Left hindlimb (tissue), 1 donor: ENCODE results near the gene AP3B1.

Source experiments
- DNase-seq: peaks from one replicate; pipeline ENCODE4 v3.0.0-alpha.2; 2018

Gene AP3B1

DNA sequence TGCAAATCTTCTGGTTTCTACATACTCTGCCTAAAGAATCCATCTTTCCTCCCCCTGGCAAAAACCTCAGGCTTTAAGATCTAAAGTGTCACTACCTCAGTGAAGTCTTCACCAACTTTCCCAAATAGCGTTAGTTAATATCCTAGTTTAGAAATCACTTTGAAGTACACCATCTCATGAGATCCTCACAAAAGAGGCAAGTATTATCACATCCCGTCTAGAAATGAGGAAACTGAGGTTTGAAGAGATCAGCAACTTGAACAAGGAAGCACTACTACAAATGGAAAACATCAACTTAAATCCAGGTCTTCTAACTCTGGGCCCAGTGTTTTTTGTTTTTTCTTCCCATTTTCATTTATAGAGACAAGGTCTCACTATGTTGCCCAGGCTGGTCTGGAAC is 4.6 kb downstream of the AP3B1 start:
- DNase-seq = no peak

DNA sequence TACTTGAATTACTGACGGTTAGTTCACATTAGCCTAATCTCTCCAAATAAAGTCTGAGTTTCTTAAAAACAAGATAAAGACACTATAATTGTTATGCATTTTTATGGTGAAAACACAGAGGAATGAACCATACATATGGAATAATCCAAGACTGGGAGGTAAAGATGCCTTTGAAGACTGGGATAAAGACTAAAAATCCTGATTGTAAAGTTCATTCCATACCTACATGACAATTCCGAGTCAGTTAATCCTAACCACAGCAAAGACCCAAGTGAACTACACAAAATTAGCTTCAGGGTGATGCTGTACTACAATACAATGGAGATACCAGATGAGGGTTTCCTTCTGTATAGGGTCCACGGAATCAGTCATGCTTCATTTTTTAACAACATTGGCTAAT is 6.3 kb downstream of the AP3B1 start:
- no peak for DNase-seq

DNA sequence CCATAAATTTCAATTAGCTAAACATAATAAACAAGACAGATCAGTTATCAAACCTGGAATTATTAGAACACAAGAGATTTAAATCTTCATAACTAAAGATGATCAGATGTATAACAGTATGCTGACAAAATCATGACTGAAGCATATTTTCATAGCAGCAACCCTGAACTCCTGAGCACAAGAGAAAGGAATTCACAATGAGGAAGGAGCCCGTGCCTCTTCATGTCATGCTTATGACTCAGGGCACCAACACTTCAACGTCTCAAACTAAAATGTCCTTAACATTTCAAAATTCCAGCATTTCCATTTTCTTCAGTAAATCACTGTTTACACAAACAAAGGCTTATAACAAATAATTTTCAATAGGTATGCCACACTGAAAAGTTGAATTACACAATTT is 6.7 kb downstream of the AP3B1 start:
- no peak for DNase-seq

DNA sequence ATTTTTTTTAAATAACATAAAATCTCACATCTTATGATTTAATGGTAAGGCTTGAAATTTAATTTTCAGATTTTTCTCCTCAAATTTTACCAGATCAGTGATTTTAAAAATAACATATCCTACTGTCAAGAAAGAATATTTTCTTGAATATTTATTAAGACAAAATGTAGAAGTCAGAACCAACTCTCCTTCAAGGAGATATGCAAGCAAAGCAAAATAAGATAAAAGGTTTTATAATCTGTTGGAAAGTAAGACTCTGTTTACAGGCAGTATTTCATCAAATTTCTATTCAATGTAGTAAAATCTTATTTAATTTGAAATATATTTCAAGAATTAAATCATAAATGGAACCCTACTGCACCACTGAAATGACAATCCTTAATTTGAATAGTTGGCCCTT is 7.3 kb downstream of the AP3B1 start:
- no peak for DNase-seq

DNA sequence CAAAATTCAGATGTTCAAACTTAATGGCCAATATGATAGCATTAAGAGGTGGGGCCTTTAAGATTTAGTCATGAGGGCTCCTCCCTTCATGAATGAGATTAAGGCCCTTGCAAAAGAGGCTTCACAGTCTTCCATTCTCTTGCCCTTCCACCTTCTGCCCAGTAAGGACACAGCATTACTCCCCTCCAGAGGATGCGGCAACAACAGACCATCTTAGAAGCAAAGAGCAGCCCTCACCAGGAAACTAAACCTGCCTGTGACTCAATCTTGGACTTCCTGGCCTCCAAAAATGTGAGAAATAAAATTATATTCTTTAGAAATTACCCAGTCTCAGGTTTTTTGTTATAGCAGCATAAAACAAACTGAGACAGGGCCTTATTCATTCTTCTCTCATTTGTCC is 8.2 kb downstream of the AP3B1 start:
- DNase-seq = no peak

DNA sequence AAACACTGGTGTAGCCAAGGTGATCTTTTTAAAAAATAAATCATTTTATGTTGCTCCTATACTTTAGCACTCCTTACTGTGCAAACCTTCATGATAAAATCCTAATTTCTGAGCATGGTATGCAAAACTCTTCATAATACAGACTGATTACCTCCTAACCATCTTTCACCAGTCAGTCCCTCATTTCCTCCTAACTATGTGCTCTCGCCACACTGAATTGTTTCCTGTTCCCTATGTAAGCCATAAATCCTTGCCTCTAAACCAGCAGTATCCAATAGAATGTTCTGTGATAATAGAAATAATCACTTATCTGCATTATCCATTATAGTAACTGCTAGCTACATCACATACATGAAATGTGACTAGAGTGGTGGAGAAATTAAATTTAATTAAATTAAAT is 10.7 kb downstream of the AP3B1 start:
- no peak for DNase-seq

DNA sequence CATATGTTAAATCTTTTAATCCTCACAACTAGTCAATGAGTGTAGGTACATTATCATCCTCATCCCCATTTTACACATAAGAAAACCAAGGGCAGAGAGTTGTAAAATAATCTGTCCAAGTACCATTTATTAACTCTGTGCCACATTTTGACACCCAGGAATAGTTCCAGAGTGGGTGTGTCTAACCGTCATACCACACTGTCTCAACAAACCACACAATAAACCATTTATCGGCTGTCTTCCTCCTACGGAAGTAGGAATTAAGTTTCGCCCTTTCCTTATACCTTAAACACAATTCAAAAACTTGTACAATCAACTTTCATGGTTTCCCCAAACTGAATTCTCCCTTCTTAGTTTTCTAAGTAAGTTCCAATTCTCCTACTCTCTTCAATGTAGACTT is 11.4 kb downstream of the AP3B1 start:
- no peak for DNase-seq

DNA sequence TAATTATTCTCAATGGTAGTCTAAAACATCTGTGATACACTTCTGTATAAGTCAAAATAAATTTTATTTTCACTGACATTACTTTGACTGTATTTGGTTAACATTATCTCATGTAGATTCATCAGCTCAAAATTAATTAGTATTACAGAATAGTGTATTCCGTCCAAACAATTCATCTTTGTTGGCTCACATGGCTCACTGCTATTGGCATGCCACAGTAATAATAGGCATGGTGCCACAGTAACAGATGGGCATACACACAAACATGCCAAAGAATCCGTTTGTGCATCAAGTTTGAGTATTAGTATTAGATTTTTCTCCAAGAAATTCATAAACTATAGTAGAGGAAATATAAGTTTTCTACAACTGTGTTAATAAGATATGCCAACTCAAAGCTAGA is 14.2 kb downstream of the AP3B1 start:
- DNase-seq = no peak

DNA sequence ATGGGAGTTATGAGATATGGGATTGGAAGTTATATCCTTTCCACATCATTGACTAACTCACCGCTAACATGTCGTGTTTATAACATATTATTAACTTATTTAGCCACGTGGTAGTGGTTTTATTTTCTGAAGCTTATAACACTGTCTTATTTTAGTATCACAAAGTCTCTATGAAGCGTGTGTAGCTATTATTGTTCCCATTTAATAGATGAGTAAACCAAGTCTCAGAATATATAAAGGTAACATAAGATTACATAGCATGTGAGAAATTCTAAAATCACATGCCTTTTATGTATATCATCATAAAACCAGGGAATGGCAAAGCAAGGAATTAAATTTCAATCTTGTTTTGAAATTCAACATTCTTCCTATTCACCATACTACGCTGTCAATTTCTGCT is 15.3 kb downstream of the AP3B1 start:
- DNase-seq = no peak

DNA sequence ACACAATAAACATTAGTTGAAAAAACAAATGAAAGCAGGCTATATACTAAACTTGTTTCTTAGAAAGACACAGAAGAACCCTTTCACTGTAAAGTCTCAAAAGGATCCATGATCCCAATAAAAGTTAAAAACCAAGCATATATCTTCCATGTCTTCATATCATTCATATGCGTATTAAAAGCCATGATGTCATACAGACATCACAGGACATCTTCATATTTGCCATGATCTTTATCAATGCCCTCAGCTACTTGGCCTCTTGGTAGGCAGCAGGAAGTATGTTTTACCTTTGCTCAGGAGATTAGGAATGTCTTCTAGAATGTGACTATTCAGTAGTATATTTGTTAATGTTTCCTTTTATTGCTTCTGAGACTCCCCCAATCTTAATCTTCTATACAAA is 16.8 kb downstream of the AP3B1 start:
- DNase-seq = no peak

DNA sequence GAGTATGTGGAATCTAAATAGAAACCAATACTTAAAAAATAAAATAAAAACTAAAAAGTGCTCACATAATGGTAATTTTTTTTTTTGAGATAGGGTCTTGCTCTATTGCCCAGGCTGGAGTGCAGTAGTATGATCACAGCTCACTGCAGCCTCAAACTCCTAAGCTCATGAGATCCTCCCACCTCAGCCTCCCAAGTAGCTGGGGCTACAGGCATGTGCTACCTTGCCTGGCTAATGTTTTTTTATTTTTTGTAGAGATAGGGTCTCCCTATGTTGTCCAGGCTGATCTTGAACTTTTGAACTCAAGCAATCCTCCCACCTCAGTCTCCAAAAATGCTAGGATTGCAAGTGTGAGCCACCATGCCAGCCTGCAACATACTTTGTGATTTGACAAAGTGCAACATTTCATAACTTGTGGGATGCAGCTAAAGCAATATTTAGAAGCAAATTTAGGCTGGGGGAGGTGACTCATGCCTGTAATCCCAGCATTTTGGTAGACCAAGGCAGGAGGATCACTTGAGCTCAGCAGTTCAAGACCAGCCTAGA is 18.4 kb downstream of the AP3B1 start:
- DNase-seq = no peak

DNA sequence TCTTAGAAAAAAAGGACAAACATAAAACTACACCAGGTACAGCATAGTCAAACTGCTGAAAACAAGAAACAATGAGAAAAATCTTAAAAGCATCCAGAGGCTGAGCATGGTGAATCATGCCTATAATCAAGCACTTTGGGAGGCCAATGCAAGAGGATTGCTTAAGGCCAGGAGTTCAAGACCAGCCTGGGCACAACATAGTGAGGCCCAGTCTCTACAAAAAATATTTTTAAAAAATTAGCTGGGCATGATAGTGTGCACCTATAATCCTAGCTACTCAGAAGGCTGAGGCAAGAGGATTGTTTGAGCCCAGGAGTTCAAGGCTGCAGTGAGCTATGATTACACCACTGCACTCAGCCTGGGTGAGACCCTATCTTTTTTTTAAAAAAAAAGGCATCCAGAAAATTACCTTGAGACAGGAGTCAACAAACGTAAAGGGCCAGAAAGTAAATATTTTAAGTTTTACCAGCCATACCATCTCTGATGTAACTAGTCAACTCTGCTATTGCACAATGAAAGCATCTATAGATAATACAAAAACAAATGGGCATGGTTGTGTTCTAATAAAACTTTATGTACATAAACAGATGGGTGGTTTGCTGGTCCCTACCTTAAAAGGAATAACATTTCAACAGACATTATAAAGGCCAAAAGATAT is 19.8 kb downstream of the AP3B1 start:
- DNase-seq = no peak

DNA sequence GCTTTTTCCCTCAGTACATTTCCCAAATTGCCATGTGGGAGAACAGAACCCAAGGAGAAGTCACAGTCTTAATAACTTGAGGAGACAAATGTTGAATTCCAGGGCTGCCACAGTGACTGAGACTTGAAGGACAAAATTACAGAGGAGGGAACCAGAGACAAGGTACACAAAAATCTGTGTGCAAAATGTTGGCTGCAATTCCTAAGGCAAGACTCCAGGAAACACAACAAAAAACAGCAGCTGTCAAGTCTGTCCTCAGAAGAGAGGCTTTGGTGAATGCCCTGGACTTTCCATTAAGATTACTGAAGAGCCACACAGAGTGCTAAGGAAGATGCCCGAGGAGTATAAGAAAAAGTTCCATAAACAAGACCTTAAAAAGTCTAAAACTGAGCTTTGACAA is 21.1 kb downstream of the AP3B1 start:
- no peak for DNase-seq

DNA sequence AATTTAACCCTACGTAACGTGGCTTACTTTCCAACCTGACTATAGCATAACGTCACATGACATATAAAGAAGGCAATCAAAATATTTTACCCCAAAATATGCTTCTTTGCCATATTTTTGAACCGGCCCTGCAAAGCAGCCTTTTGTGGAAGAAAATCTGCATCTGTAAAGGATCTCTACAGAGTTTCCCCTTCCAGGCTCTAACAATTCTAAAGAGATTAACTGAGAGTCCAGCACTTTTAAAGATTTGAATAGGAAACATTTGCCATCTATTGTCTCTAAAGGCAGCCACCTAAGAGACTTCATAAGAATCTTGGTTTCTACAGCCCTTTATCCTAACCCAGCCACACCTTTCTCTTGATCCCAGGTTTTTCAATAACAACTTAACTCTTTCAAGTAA is 22.7 kb downstream of the AP3B1 start:
- no peak for DNase-seq

DNA sequence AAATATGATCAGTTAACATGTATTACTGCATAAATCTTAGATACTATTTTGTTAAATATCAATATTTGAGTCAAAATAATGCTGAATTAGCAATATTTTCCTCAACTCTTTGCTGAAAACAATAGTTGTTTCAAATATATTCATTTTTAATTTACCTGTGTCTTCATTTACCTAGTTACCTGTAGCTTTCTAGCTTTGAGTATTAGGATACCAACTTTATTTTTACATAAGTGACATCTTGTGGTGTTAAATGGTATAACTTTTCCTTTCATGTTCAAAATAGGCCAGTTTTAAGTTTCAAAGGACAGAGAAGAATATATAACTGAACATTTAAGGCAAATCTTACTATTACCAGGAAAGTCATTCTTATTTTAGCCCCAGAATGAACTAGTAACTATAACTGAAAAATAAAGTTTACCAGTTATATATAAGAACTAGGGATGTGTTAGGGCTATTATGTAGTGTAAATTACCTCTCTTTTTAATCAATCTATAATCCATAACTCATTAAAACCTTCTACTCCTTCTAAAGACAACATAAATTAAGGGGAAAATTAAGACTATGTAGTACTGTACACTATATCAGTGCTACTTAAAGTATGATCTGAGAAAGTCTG is 25.3 kb downstream of the AP3B1 start:
- DNase-seq = no peak

DNA sequence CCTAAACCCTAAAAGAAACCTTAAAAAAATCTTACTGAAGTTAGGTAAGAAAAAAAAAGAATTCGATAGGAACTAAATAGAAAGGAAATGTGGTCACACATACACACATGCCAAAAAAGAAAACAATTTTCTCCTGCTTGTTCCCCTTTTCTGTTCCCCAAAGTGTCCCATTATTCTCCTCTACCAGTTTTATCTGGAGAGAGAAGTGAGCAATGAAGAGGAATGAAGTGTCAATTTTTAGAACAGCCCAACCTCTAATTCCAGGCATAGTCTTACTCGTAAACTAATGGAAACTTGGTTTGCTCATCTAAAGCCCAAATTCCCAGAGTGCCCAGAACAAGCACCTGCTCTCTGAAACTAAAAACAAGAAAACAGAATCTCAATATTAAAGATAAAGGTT is 26.1 kb downstream of the AP3B1 start:
- DNase-seq = no peak

DNA sequence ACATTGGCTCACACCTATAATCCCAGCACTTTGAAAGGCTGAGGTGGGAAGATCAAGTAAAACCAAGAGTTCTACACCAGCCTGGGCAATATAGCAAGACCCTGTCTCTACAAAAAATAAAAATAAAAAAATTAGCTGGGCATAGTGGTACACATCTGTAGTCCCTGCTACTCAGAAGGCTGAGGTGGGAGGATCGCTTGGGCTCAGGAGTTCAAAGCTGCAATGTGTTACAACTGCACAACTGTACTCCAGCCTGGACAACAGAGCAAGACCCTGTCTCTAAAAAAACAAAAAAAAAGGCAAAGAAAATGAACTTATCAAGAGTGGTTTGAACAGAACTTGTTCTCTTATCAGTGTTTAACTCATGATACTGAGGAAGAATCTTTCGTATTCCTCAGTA is 29.3 kb downstream of the AP3B1 start:
- DNase-seq = no peak

DNA sequence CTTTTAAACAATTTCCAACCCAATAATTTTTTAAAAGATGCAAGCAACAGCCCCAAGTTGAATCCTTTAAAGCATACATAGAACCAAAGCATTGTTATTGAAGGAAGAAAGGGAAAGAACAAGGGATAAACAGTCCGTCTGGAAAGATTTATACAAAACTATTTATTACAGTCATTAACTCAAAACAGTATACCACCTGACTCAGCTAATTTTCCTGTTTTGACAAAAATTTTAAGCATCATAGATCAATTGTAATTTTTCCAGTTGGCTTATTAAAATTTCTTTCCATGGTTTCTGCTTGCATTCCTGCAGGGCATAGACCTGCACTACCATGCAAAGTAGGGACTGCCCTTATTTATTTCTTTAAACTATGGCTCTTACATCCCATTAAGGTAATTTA is 29.9 kb downstream of the AP3B1 start:
- no peak for DNase-seq

DNA sequence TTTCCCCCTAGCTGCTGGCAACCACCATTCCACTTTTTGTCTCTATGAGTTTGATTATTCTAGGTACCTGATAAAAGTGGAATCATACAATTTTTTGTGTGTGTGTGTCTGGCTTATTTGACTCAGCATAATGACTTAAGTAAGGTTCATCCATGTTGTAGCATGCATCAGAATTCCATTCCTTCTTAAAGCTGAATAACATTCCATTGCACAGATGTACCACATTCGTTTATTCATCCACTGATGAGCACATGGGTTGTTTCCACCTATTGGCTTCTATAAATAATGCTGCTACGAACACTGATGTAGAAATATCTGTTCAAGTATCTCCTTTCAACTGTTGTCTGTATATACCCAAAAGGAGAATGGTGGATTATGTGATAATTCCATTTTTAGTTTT is 33.7 kb downstream of the AP3B1 start:
- no peak for DNase-seq

DNA sequence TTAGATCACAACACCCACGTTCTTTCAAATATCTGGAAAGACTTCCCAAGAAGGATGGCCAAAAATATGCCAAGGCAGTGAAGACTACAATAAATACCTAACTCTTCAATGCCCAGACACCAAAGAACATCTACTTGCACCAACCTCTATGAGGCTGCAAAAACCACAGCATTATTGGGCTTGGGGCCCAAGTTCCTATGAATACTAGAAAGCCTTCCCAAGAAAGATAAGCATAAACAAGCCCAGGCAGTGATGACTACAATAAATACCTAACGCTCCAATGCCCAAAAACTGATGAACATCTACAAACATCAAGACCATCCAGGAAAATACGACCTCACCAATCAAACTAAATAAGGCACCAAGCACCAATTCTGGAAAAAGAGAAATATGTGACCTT is 41.3 kb downstream of the AP3B1 start:
- no peak for DNase-seq

DNA sequence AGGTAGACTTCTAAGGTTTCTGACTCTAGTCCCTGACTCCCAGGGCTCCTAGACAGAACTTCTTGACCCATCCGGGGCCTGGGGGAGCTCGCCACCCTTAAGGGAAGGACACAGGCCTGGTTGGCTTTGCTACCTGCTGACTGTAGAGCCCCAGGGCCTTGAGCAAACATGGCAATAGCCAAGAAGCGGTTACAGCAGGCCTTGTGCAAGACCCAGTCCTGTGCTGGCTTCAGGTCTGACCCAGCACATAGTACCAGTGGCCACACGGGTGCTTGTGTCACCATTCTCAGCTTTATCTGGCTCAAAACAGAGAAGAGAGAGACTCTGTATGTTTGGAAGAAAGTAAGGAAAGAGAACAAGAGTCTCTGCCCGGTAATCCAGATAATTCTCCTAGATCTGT is 41.8 kb downstream of the AP3B1 start:
- no peak for DNase-seq

DNA sequence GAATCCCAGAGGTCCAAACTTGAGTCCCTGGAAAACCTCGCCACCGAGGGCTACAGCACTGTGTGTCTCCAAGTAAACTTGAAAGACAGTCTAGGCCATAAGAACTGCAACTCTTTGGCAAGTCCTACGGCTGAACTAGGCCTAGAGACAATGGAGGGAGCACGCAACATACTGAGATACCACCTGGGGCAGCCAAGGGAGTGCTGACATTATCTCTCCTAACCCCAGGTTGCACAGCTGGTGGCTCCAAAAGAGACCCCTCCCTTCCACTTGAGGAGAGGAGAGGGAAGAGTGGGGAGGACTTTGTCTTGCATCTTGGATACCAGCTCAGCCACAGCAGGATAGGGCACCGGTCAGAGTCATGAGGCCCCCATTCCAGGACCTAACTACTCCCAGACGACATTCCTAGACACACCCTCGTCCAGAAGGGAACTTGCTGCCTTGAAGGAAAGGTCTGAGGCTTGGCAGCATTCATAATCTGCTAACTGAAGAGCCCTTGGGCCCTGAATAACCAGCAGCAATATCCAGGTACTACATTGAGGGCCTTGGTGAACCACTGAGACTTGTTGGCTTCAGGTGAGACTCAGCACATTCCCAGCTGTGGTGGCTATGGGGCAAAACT is 42.7 kb downstream of the AP3B1 start:
- DNase-seq = no peak

DNA sequence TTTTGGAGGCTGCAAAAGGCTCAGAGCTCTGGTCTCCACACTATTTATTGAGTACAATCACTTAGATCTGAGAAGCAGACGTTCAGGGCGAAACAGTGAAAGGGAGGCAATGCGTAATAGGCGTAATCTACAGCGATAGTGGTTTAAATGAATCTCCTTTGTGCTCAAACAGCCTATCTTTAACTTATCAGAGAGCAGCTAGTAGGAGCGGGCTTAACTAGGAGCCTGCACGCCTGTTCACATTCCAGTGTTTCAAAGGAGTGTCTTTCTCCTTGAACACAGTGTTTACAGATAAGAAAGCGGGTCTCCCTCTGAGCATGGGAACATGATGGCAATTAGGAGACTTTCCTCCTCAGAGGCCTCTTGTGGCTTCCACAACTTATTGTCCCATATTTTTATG is 49.4 kb downstream of the AP3B1 start:
- DNase-seq = no peak

DNA sequence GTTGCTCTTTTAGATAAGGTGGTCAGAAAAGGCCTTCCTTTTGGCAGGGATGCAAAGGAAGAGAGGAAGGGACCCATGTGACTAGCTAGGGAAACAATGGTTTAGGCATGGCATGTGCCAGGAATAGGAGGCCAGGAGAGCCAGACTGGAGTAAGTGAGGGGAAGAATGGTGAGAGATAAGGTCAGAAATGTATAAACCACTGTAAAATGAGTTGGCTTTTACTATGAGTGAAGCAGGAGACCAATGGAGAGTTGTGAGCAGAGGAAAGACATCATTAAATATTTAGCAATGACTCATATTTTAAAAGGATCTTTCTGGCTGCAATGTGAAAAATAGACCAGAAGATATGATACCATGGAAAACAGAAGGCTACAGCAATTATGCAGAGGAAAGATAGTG is 50.9 kb downstream of the AP3B1 start:
- DNase-seq = no peak

DNA sequence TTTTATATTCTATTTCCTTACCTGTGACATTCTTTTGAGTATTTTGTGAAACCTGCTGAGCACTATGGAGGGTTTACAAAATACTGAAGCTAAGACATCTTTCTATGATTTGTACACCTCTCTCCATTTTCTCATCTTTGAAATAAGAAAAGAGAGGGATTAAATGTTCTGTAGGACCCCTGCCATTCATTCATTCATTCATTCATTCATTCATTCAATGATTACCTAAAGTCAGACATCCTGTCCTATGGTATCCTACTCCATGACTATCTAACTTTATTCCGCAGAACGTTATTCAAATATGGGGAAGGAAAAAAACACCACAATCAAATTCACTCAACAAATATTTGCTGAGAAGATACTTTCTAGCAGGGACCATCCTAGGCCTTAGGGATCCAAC is 51.4 kb downstream of the AP3B1 start:
- no peak for DNase-seq
